H7 (cell line): Measurements from ENCODE around the gene APOA1. TPM values are rescaled to one million over a fixed set of nuclear protein-coding genes. Genes with fewer than 3 reads are reported as not detected.
A peak's percentile ranks its signal among the peaks of the same experiment; 100 is the strongest.

Experiments used
- DNase-seq: peaks from one replicate; pipeline ENCODE4 v3.0.0; 2012
- H3K27me3 ChIP-seq: 2 replicates; pipeline ENCODE4 v1.6.0; 2011; ENCODE audit warnings: mild to moderate bottlenecking, low read length; ENCODE audit not compliant: control insufficient read depth, insufficient read depth
- H3K36me3 ChIP-seq: replicated peaks from 2 replicates; pipeline ENCODE4 v1.5.1; 2011; ENCODE audit warnings: low read length; ENCODE audit not compliant: control insufficient read depth, insufficient read depth
- H3K4me3 ChIP-seq: 2 replicates; pipeline ENCODE4 v1.5.1; 2011; ENCODE audit warnings: low read depth, mild to moderate bottlenecking, control low read depth, low read length, moderate library complexity; ENCODE audit not compliant: insufficient read depth
- total RNA-seq: library from RNA; depleted of rRNA; stranded (reverse); fragments of >200 nt; shearing (Covaris generic); gene quantifications from 2 replicates; pipeline ENCODE4 v1.2.3, GENCODE V29; 2014

APOA1 gene
- total RNA-seq, 1 experiment from 2014 or later: 12.8 TPM

DNA sequence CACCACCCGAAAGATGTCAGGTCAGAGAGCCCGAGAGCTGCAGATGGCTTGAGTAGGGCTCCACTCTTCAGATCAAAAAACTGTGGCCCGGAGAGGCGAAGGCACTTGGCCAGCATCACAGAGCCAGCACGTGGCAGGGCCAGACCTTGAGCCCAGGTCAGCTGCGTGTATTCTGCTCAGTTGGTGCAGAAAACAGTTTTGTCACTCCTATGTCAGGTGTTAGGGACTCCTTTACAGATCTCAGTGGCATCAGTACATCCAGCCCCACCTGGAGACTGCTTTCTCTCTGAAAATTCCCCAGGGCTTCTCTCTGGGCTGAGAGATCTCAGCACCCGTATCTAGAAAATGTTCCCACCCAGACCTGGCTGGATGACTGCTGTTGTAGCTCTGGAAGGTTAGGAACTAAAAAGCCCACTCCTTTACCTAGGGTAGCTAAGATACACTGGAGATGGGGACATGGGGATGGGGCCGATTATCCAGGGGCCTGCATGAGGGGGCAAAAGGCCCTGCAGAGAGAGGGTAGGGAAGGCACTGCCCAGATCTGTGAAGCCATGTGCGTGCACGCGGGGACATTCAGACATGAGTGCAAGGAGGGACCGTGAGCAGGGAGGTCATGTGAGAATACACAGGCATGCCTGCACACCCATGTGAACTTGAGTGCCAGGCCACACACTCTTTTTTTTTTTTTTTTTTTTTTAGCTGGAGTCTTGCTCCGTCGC is 3.4 kb downstream of the APOA1 start:
- DNase-seq: no peak
- peaks cover 3% of the 10 kb centered on the region; the same call in 1 of the 2 replicates for H3K27me3 ChIP-seq
- no peaks in the 10 kb centered on the region for H3K36me3 ChIP-seq
- no peak overlapping the region for H3K4me3 ChIP-seq

DNA sequence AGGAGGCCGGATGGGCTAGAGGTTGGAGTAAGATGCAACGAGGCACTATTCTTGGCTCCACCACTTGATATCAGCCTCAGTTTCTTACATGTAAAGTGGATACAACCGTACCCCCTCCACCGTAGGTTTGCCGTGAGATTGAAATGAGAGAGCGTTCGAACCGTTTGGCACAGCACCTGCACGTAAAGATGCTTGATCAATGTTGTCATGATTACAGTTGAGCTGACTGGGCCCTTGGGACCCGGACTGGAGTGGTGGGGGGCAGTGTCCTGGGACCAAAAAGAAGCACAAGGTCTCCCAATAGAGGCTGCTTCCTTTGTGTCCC is 4.0 kb downstream of the APOA1 start:
- no peaks in the 10 kb centered on the region for H3K36me3 ChIP-seq
- DNase-seq: no peak
- H3K4me3 ChIP-seq: no peak overlapping the region
- H3K27me3 ChIP-seq: peaks cover 3% of the 10 kb centered on the region; the same call in 1 of the 2 replicates

DNA sequence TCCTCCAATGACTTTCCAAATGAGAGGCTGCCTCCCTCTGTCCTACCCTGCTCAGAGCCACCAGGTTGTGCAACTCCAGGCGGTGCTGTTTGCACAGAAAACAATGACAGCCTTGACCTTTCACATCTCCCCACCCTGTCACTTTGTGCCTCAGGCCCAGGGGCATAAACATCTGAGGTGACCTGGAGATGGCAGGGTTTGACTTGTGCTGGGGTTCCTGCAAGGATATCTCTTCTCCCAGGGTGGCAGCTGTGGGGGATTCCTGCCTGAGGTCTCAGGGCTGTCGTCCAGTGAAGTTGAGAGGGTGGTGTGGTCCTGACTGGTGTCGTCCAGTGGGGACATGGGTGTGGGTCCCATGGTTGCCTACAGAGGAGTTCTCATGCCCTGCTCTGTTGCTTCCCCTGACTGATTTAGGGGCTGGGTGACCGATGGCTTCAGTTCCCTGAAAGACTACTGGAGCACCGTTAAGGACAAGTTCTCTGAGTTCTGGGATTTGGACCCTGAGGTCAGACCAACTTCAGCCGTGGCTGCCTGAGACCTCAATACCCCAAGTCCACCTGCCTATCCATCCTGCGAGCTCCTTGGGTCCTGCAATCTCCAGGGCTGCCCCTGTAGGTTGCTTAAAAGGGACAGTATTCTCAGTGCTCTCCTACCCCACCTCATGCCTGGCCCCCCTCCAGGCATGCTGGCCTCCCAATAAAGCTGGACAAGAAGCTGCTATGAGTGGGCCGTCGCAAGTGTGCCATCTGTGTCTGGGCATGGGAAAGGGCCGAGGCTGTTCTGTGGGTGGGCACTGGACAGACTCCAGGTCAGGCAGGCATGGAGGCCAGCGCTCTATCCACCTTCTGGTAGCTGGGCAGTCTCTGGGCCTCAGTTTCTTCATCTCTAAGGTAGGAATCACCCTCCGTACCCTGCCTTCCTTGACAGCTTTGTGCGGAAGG is 4.8 kb downstream of the APOA1 start:
- peaks cover 3% of the 10 kb centered on the region; the same call in 1 of the 2 replicates for H3K27me3 ChIP-seq
- DNase-seq: no peak
- no peaks in the 10 kb centered on the region for H3K36me3 ChIP-seq
- no peak overlapping the region for H3K4me3 ChIP-seq

DNA sequence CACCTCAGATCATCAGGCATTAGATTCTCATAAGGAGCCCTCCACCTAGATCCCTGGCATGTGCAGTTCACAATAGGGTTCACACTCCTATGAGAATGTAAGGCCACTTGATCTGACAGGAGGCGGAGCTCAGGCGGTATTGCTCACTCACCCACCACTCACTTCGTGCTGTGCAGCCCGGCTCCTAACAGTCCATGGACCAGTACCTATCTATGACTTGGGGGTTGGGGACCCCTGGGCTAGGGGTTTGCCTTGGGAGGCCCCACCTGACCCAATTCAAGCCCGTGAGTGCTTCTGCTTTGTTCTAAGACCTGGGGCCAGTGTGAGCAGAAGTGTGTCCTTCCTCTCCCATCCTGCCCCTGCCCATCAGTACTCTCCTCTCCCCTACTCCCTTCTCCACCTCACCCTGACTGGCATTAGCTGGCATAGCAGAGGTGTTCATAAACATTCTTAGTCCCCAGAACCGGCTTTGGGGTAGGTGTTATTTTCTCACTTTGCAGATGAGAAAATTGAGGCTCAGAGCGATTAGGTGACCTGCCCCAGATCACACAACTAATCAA is 5.6 kb downstream of the APOA1 start:
- no peak overlapping the region for H3K4me3 ChIP-seq
- no peaks in the 10 kb centered on the region for H3K36me3 ChIP-seq
- peaks cover 3% of the 10 kb centered on the region; the same call in 1 of the 2 replicates for H3K27me3 ChIP-seq
- no peak for DNase-seq

DNA sequence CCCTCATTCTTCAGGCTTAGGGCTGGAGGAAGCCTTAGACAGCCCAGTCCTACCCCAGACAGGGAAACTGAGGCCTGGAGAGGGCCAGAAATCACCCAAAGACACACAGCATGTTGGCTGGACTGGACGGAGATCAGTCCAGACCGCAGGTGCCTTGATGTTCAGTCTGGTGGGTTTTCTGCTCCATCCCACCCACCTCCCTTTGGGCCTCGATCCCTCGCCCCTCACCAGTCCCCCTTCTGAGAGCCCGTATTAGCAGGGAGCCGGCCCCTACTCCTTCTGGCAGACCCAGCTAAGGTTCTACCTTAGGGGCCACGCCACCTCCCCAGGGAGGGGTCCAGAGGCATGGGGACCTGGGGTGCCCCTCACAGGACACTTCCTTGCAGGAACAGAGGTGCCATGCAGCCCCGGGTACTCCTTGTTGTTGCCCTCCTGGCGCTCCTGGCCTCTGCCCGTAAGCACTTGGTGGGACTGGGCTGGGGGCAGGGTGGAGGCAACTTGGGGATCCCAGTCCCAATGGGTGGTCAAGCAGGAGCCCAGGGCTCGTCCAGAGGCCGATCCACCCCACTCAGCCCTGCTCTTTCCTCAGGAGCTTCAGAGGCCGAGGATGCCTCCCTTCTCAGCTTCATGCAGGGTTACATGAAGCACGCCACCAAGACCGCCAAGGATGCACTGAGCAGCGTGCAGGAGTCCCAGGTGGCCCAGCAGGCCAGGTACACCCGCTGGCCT is 7.1 kb downstream of the APOA1 start:
- H3K27me3 ChIP-seq: peaks cover 2% of the 10 kb centered on the region; the same call in 1 of the 2 replicates
- H3K4me3 ChIP-seq: no peak overlapping the region
- H3K36me3 ChIP-seq: no peaks in the 10 kb centered on the region
- peak; percentile 22 for DNase-seq

- no peaks in the 10 kb centered on the region for H3K36me3 ChIP-seq
- no peak within 1 kb of the TSS for H3K4me3 ChIP-seq
Observed at GRCh38 chr11:116829525-116830183, 7.8 kb downstream of the APOA1 start, which contains the start of gene APOC3. Gene APOC3, plus strand, starts transcription at chr11:116829907. Its CDS starts 676 bp downstream, at chr11:116830583.

DNA sequence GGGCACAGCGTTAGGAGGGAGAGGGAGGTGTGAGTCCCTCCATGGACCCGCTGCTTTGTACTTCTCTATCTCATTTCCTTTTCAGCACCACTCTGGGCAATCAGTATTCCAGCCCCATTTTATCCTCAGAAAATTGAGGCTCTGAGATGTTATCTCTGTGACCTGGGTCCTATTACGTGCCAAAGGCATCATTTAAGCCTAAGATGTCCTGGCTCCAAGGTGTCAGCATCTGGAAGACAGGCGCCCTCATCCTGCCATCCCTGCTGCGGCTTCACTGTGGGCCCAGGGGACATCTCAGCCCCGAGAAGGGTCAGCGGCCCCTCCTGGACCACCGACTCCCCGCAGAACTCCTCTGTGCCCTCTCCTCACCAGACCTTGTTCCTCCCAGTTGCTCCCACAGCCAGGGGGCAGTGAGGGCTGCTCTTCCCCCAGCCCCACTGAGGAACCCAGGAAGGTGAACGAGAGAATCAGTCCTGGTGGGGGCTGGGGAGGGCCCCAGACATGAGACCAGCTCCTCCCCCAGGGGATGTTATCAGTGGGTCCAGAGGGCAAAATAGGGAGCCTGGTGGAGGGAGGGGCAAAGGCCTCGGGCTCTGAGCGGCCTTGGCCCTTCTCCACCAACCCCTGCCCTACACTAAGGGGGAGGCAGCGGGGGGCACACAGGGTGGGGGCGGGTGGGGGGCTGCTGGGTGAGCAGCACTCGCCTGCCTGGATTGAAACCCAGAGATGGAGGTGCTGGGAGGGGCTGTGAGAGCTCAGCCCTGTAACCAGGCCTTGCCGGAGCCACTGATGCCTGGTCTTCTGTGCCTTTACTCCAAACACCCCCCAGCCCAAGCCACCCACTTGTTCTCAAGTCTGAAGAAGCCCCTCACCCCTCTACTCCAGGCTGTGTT is 8.5 kb downstream of the APOA1 start:
- Histone ChIP-seq H3K36me3 (no peaks in the 10 kb centered on the region), H3K4me3 (no peak overlapping the region), H3K27me3 (no peaks in the 10 kb centered on the region; the same call in 1 of the 2 replicates)
- DNase-seq: peak; percentile 57

More at GRCh38 chr11:116829525-116830183, 7.8 kb downstream of the APOA1 start, which contains the start of gene APOC3:
- H3K27me3 ChIP-seq: no peaks in the 10 kb centered on the region; the same call in 1 of the 2 replicates
- peak; percentile 42 for DNase-seq

- Histone ChIP-seq H3K4me3 (no peak overlapping the region), H3K36me3 (no peaks in the 10 kb centered on the region), H3K27me3 (no peaks in the 10 kb centered on the region; the same call in 1 of the 2 replicates)
- DNase-seq: no peak
Observed at GRCh38 chr11:116827461-116827860, 10.0 kb downstream of the APOA1 start.

- no peaks in the 10 kb centered on the region for H3K36me3 ChIP-seq
- no peak for DNase-seq
- H3K4me3 ChIP-seq: no peak overlapping the region
- no peaks in the 10 kb centered on the region; the same call in 1 of the 2 replicates for H3K27me3 ChIP-seq
Observed at GRCh38 chr11:116826751-116827431, 10.5 kb downstream of the APOA1 start.

DNA sequence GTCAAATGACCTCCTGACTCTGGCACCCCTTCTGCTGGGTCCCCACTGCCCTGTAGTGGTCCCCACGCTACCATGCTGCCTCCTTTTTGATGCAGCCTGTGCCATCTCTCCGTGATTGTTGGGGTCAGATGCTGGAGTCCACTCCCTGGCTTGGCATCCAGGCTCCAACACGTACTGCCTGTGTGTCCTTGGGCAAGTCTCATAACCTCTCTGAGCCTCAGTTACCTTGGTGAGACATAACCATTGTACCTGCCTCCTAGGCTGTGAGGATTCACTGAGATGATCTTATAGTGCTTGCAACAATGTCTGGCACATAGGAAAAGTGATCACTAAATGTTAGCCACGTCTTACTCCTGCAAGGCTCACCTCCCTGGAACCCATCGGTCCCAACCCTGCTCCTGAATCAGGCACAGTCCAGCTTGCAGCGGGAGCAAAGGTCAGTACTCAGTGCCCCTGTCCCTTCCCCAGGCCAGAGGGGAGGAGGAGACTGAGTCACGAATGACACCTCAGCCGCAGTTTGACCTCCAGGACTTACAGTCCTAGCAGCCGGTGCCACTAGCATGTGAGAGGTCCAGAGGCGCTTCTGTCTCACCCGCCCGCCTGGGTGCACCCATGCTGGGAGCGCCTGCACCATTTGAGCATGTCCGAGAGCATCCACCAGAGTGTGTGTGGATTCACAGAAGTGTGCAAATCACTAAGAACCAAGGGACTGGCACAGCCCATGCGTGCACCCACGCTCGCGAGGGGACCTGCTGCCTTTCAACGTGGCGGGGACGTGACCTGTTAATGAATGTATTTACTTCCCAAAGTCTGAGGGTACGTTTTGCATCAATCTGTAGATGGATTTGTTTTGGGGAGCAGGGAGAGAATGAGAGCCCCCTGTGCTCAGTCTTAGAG is 11.3 kb downstream of the APOA1 start:
- peak; percentile 30 for DNase-seq
- Histone ChIP-seq H3K4me3 (no peak overlapping the region), H3K27me3 (no peaks in the 10 kb centered on the region; the same call in 1 of the 2 replicates), H3K36me3 (no peaks in the 10 kb centered on the region)

- no peak overlapping the region for H3K4me3 ChIP-seq
- H3K36me3 ChIP-seq: no peaks in the 10 kb centered on the region
- no peak for DNase-seq
- H3K27me3 ChIP-seq: no peaks in the 10 kb centered on the region; the same call in 1 of the 2 replicates
Observed at GRCh38 chr11:116825434-116825833, 12.0 kb downstream of the APOA1 start.
